Endothelial cell of umbilical vein (primary cell): ENCODE measurements around the gene SLC16A8. TPM values are rescaled to one million over a fixed set of nuclear protein-coding genes. Genes with fewer than 3 reads are reported as not detected.

ENCODE experiments used
- BruUV-seq: library from RNA; stranded (reverse); fragments of 400-500 nt; replicated peaks from 2 replicates; lab custom pipeline; 2021; lab: Mats Ljungman, UMichigan
- CTCF ChIA-PET: fragments of 300-600, 350-600 bp; sonication (Branson Sonifier 250); formaldehyde crosslinking; loops from one replicate; lab custom pipeline; 2021; ENCODE audit warnings: antibody characterized with exemption, inconsistent platforms; lab: Charles Lee
- POLR2A ChIA-PET: fragments of 300-600, 350-600 bp; sonication (Branson Sonifier 250); formaldehyde crosslinking; loops from one replicate; lab custom pipeline; 2021; ENCODE audit warnings: antibody characterized with exemption, inconsistent platforms; lab: Charles Lee
- DNase-seq: peaks from one replicate; pipeline ENCODE4 v3.0.0-alpha.2; 2011; ENCODE audit warnings: low read depth, low spot score
- FAIRE-seq: peaks from 2 replicates; lab custom pipeline; 2011; peaks lifted over from hg19 to GRCh38; lab: Jason Lieb, UNC
- H2AFZ ChIP-seq: 2 replicates; pipeline ENCODE4 v1.6.0; 2012; ENCODE audit warnings: low read depth, low read length, control low read depth, inconsistent platforms
- H3K27ac ChIP-seq: 2 replicates; pipeline ENCODE4 v1.5.1; 2011; ENCODE audit warnings: low read depth, mild to moderate bottlenecking, control low read depth, low read length, moderate library complexity; ENCODE audit not compliant: insufficient read depth
- H3K27me3 ChIP-seq, 2 experiments: 2 replicates each; pipeline versions ENCODE4 v1.6.0 to v1.6.1; 2011; ENCODE audit warnings: low read length in 2 of 2, mixed read lengths in 1 of 2; ENCODE audit not compliant: control insufficient read depth in 2 of 2, insufficient read depth in 2 of 2
- H3K36me3 ChIP-seq, 2 experiments: 2 replicates in 1 of 2; 3 replicates in 1 of 2; pipeline ENCODE4 v1.5.1; 2011; ENCODE audit warnings: low read length in 2 of 2, mild to moderate bottlenecking in 1 of 2, moderate library complexity in 1 of 2; ENCODE audit not compliant: control insufficient read depth in 2 of 2, insufficient read depth in 2 of 2; ENCODE audit errors: extremely low read depth in 1 of 2
- H3K4me1 ChIP-seq: 3 replicates; pipeline ENCODE4 v1.5.1; 2011; ENCODE audit warnings: mild to moderate bottlenecking, low read length; ENCODE audit not compliant: control insufficient read depth, insufficient read depth; ENCODE audit errors: extremely low read depth
- H3K4me2 ChIP-seq: 2 replicates; pipeline ENCODE4 v1.6.1; 2011; ENCODE audit warnings: low read length, control low read depth, mixed read lengths; ENCODE audit not compliant: insufficient read depth
- H3K4me3 ChIP-seq, 3 experiments: fragments of 200-600 bp in 1 of 3; sonication (generic), shearing (Covaris generic) in 1 of 3; replicated peaks in 1 of 3; 2 replicates each; pipeline ENCODE4 v1.5.1; 2011 to 2016; ENCODE audit warnings: control low read depth in 3 of 3, low read length in 3 of 3, mild to moderate bottlenecking in 2 of 3, inconsistent platforms in 1 of 3, low read depth in 1 of 3, moderate library complexity in 1 of 3; ENCODE audit not compliant: insufficient read depth in 1 of 3
- H3K79me2 ChIP-seq: 2 replicates; pipeline ENCODE4 v1.6.0; 2012; ENCODE audit warnings: low read length, inconsistent platforms; ENCODE audit not compliant: control insufficient read depth, insufficient read depth
- H3K9ac ChIP-seq: replicated peaks from 2 replicates; pipeline ENCODE3; 2011; ENCODE audit warnings: low read length, control low read depth; ENCODE audit not compliant: insufficient read depth; ENCODE audit errors: extremely low read depth
- H3K9me1 ChIP-seq: replicated peaks from 3 replicates; pipeline ENCODE4 v1.6.0; 2011; ENCODE audit warnings: mild to moderate bottlenecking, low read length; ENCODE audit not compliant: control insufficient read depth, insufficient read depth; ENCODE audit errors: extremely low read depth
- H3K9me3 ChIP-seq: replicated peaks from 2 replicates; pipeline ENCODE4 v1.5.1; 2012; ENCODE audit warnings: low read length, inconsistent platforms; ENCODE audit not compliant: control insufficient read depth, insufficient read depth
- H4K20me1 ChIP-seq: replicated peaks from 2 replicates; pipeline ENCODE3; 2011; ENCODE audit warnings: mild to moderate bottlenecking, low read length; ENCODE audit not compliant: control insufficient read depth, insufficient read depth; ENCODE audit errors: extremely low read depth
- CTCF ChIP-seq, 2 donors: IDR thresholded peaks; 1 replicate in 1 of 2; 2 replicates in 1 of 2; pipeline ENCODE4 v1.5.1; 2011; ENCODE audit warnings: low read length in 2 of 2, mild to moderate bottlenecking in 2 of 2, moderate library complexity in 2 of 2, control low read depth in 1 of 2, inconsistent platforms in 1 of 2, low read depth in 1 of 2; ENCODE audit not compliant: insufficient read depth in 1 of 2; ENCODE audit errors: extremely low read depth in 1 of 2
- EZH2 ChIP-seq: IDR thresholded peaks from 2 replicates; pipeline ENCODE4 v1.6.1; 2012; ENCODE audit warnings: borderline replicate concordance, low read depth, mild to moderate bottlenecking, moderate library complexity, low read length, inconsistent platforms; ENCODE audit not compliant: severe bottlenecking
- FOS ChIP-seq: IDR thresholded peaks from 2 replicates; pipeline ENCODE4 v1.6.1; 2011; ENCODE audit warnings: mild to moderate bottlenecking, low read length, moderate library complexity, borderline replicate concordance; ENCODE audit not compliant: insufficient read depth
- GATA2 ChIP-seq: IDR thresholded peaks from 2 replicates; pipeline ENCODE4 v1.7.0; 2011; ENCODE audit warnings: low read depth, mild to moderate bottlenecking, moderate library complexity, mixed read lengths, low read length; ENCODE audit not compliant: insufficient read length, insufficient read depth
- JUN ChIP-seq: IDR thresholded peaks from 2 replicates; pipeline ENCODE4 v1.6.1; 2011; ENCODE audit warnings: borderline replicate concordance, low read depth; ENCODE audit not compliant: insufficient read length, insufficient read depth
- MYC ChIP-seq: IDR thresholded peaks from one replicate; pipeline ENCODE4 v1.6.1; 2011; ENCODE audit warnings: mild to moderate bottlenecking, low read depth, low read length
- POLR2A ChIP-seq: IDR thresholded peaks from 2 replicates; pipeline ENCODE4 v1.6.1; 2012; ENCODE audit warnings: low read depth, mild to moderate bottlenecking, control low read depth, low read length
- POLR2AphosphoS5 ChIP-seq: IDR thresholded peaks from 2 replicates; pipeline ENCODE4 v1.6.1; 2012; ENCODE audit warnings: low read depth, mild to moderate bottlenecking, control low read depth, low read length, moderate library complexity; ENCODE audit not compliant: insufficient read depth
- dilution Hi-C: fragments of 300-500 bp; cut with MboI; formaldehyde crosslinking; loops from one replicate; pipeline ENCODE4 v1.15.0; 2019; ENCODE audit warnings: low sequenced_read_pairs; ENCODE audit not compliant: extremely low pct_ligation_motif_present
- intact Hi-C: fragments of 100-400 bp; cut with micrococcal nuclease; formaldehyde crosslinking; loops from one replicate; pipeline ENCODE4 v1.10.0; 2022
- polyA plus RNA-seq, 4 experiments: library from polyadenylated mRNA; depleted of rRNA in 3 of 4; stranded (reverse) in 3 of 4; unstranded in 1 of 4; fragments of >200 nt; gene quantifications; 2 replicates each; pipeline versions ENCODE4 v1.2.1 to v1.2.3, GENCODE V29; 2011 to 2012; ENCODE audit warnings: missing spikeins in 1 of 4
- total RNA-seq: library from RNA; stranded (reverse); gene quantifications from 2 replicates; pipeline ENCODE4 v1.2.3, GENCODE V29; 2021
- TF ChIP-seq, protein P1 (sequence below): IDR thresholded peaks from 2 replicates; pipeline ENCODE4 v1.6.1; 2011; ENCODE audit not compliant: insufficient read depth, insufficient read length

Gene SLC16A8
- total and polyA plus RNA-seq, 2 donors (not counting 3 experiments of a cell fraction or from before 2014, with no cell fraction given): 0.14 TPM; not detected in 1

GRCh38 chr22:38032681-38033521 is 51.1 kb downstream of the SLC16A8 start:
- H3K79me2 ChIP-seq: no peaks in the 10 kb centered on the region
- no peaks in the 10 kb centered on the region for H3K9me3 ChIP-seq
- TF ChIP-seq POLR2AphosphoS5: no peak
- dilution Hi-C loops: no loop called here
- BruUV-seq: no TSS peak
- no peak overlapping the region for H3K4me2 ChIP-seq
- H2AFZ ChIP-seq: no peak overlapping the region
- peaks cover 12% of the 10 kb centered on the region for H3K4me1 ChIP-seq
- DNase-seq (no peak), FAIRE-seq (no peak)
- H3K27ac ChIP-seq: no peak overlapping the region
- ChIA-PET CTCF (no interaction called here), POLR2A (no interaction called here)
- intact Hi-C loops: no loop called here
- no peaks in the 10 kb centered on the region for H3K27me3 ChIP-seq
- H3K36me3 ChIP-seq: no peaks in the 10 kb centered on the region
- no peak overlapping the region for H3K4me3 ChIP-seq
- H3K9ac ChIP-seq: no peak overlapping the region
- H4K20me1 ChIP-seq: no peaks in the 10 kb centered on the region
- no peaks in the 10 kb centered on the region for H3K9me1 ChIP-seq

- no peaks in the 10 kb centered on the region for H4K20me1 ChIP-seq
- intact Hi-C loops (no loop called here), dilution Hi-C loops (no loop called here)
- no peak for TF ChIP-seq MYC
- no peak for TF ChIP-seq POLR2AphosphoS5
- TF ChIP-seq CTCF (IDR thresholded peaks at IDR 0.05; ENCODE audit: extremely low read depth in 1 of 2, insufficient read depth in 1 of 2, low read depth in 1 of 2, low read length in 2 of 2): no peak
- TF ChIP-seq JUN: no peak
- TF ChIP-seq, protein P1, sequence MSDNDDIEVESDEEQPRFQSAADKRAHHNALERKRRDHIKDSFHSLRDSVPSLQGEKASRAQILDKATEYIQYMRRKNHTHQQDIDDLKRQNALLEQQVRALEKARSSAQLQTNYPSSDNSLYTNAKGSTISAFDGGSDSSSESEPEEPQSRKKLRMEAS: no peak
- no peak for TF ChIP-seq FOS
- no peak for TF ChIP-seq EZH2
- TF ChIP-seq POLR2A: no peak
- no peak for TF ChIP-seq GATA2
- ChIA-PET POLR2A (no interaction called here), CTCF (interaction anchor here (0.8 kb wide), 1 partner anchor 8 kb away, joined by 3 read pairs; no protein-coding TSS in a partner anchor)
- H3K36me3 ChIP-seq: no peaks in the 10 kb centered on the region
- no peaks in the 10 kb centered on the region for H3K9me1 ChIP-seq
- FAIRE-seq: no peak
- no peak overlapping the region for H3K4me3 ChIP-seq
- BruUV-seq: no TSS peak
- no peak overlapping the region for H3K9ac ChIP-seq
- no peaks in the 10 kb centered on the region for H3K9me3 ChIP-seq
- H3K27ac ChIP-seq: no peak overlapping the region
- no peak overlapping the region for H3K4me2 ChIP-seq
- no peaks in the 10 kb centered on the region for H3K27me3 ChIP-seq
- H3K79me2 ChIP-seq: no peaks in the 10 kb centered on the region
- peaks cover 12% of the 10 kb centered on the region for H3K4me1 ChIP-seq
- DNase-seq: no peak
- H2AFZ ChIP-seq: no peak overlapping the region
These were observed 52.5 kb downstream of the SLC16A8 start for GRCh38 chr22:38031491-38031890.
